ENCODE data around the gene C11orf52. TPM values are rescaled to one million over a fixed set of nuclear protein-coding genes. Genes with fewer than 3 reads are reported as not detected.
"Not testable (repeated sequence)": the region's sequence is repeated elsewhere in the genome, so short reads cannot be mapped to it uniquely, and the experiment has no call there.

Gene C11orf52
- total RNA-seq, 1 experiment from 2014 or later = 10.5 TPM

GRCh38 chr11:111926505-111927391 lies 8.0 kb downstream of the C11orf52 start:
- intact Hi-C loops (cut with micrococcal nuclease) = loop anchor here (1.0 to 5.0 kb wide), 2 partner anchors 47 to 161 kb away; partner anchors contain the start of genes CFAP68, FDXACB1, SDHD and TIMM8B
- no peaks in the 10 kb centered on the region for H3K9me2 ChIP-seq (replicated peaks; ENCODE audit: low read length)
- ChIA-PET POLR2A (ENCODE audit: unreplicated experiment) (interaction anchor here (0.6 to 1.4 kb wide), 9 partner anchors 12 to 160 kb away, joined by 3 to 10 read pairs (median 4); no protein-coding TSS in a partner anchor), CTCF (interaction anchor here (0.6 to 1.7 kb wide), 11 partner anchors 8 to 177 kb away, joined by 3 to 13 read pairs (median 5); partner anchors contain the start of genes C11orf52 and DIXDC1)
- H3K4me2 ChIP-seq (ENCODE audit: low read length) = peak overlapping the region; percentile 85
- H3K27me3 ChIP-seq (ENCODE audit: low read length) = no peaks in the 10 kb centered on the region
- peak overlapping the region; percentile 69 for H3K4me3 ChIP-seq (ENCODE audit: low read length)
- H3K4me1 ChIP-seq (ENCODE audit: insufficient read depth, low read length) = peaks cover 25% of the 10 kb centered on the region
- H2AFZ ChIP-seq (ENCODE audit: low read length) = peak overlapping the region; percentile 95
- peak overlapping the region; percentile 42 for H3K9ac ChIP-seq (ENCODE audit: low read length)
- H3K9me3 ChIP-seq (ENCODE audit: low read length) = no peaks in the 10 kb centered on the region
- no peaks in the 10 kb centered on the region for H4K20me1 ChIP-seq (ENCODE audit: low read length)
- TSS peak; percentile 99 for BruUV-seq (replicated peaks)
- DNase-seq (peak; percentile 99), ATAC-seq (peak; percentile 92)
- TF ChIP-seq CTCF (conservative IDR thresholded peaks at IDR 0.05; ENCODE audit: low read depth, low read length) = no peak
- no peaks in the 10 kb centered on the region for H3F3A ChIP-seq (ENCODE audit: low read length, unreplicated experiment)
- peak overlapping the region; percentile 17 for H3K27ac ChIP-seq (ENCODE audit: low read length)
- H3K79me2 ChIP-seq (ENCODE audit: low read length) = no peaks in the 10 kb centered on the region
- H3K36me3 ChIP-seq (ENCODE audit: low read depth, low read length) = no peaks in the 10 kb centered on the region

- Histone ChIP-seq H3K27me3 (ENCODE audit: low read length) (no peaks in the 10 kb centered on the region), H4K20me1 (ENCODE audit: low read length) (no peaks in the 10 kb centered on the region), H3K4me1 (ENCODE audit: insufficient read depth, low read length) (peaks cover 10% of the 10 kb centered on the region), H3K9me3 (ENCODE audit: low read length) (no peaks in the 10 kb centered on the region), H3K36me3 (ENCODE audit: low read depth, low read length) (no peaks in the 10 kb centered on the region), H3K27ac (ENCODE audit: low read length) (no peak overlapping the region), H3K4me3 (ENCODE audit: low read length) (no peak overlapping the region), H3K9me2 (replicated peaks; ENCODE audit: low read length) (no peaks in the 10 kb centered on the region), H3K79me2 (ENCODE audit: low read length) (no peaks in the 10 kb centered on the region), H3K9ac (ENCODE audit: low read length) (no peak overlapping the region), H3K4me2 (ENCODE audit: low read length) (no peak overlapping the region), H3F3A (ENCODE audit: low read length, unreplicated experiment) (no peaks in the 10 kb centered on the region), H2AFZ (ENCODE audit: low read length) (no peak overlapping the region)
- intact Hi-C loops (cut with micrococcal nuclease) = loop anchor here (5.0 kb wide), 1 partner anchor 92 kb away; no protein-coding TSS in a partner anchor
- TF ChIP-seq EZH2phosphoT487 (IDR thresholded peaks at IDR 0.05; ENCODE audit: borderline replicate concordance, low read length) = no peak
- no peak for TF ChIP-seq CTCF (conservative IDR thresholded peaks at IDR 0.05; ENCODE audit: low read depth, low read length)
- no peak for TF ChIP-seq EZH2 (IDR thresholded peaks at IDR 0.05; ENCODE audit: low read length, unreplicated experiment)
- DNase-seq (no peak), ATAC-seq (no peak)
- ChIA-PET POLR2A (ENCODE audit: unreplicated experiment) (interaction anchor here (0.7 kb wide), 1 partner anchor 52 kb away, joined by 3 read pairs; no protein-coding TSS in a partner anchor), CTCF (no interaction called here)
- no TSS peak for BruUV-seq (replicated peaks)
Measured at GRCh38 chr11:111930472-111930871, 11.8 kb downstream of the C11orf52 start.

- BruUV-seq (replicated peaks) = no TSS peak
- no peaks in the 10 kb centered on the region for H3K9me3 ChIP-seq (ENCODE audit: low read length)
- ATAC-seq (no peak), DNase-seq (no peak)
- no peaks in the 10 kb centered on the region for H3K9me2 ChIP-seq (replicated peaks; ENCODE audit: low read length)
- POLR2A ChIA-PET (ENCODE audit: unreplicated experiment) = interaction anchor here (0.6 kb wide), 1 partner anchor 97 kb away, joined by 5 read pairs; no protein-coding TSS in a partner anchor
- H3K9ac ChIP-seq (ENCODE audit: low read length) = no peak overlapping the region
- peaks cover 11% of the 10 kb centered on the region; the same call in 1 of the 2 replicates for H3K4me1 ChIP-seq (ENCODE audit: insufficient read depth, low read length)
- TF ChIP-seq EZH2 (IDR thresholded peaks at IDR 0.05; ENCODE audit: low read length, unreplicated experiment) (no peak), EZH2phosphoT487 (IDR thresholded peaks at IDR 0.05; ENCODE audit: borderline replicate concordance, low read length) (no peak), CTCF (conservative IDR thresholded peaks at IDR 0.05; ENCODE audit: low read depth, low read length) (no peak)
- intact Hi-C loops (cut with micrococcal nuclease) = loop anchor here (5.0 kb wide), 1 partner anchor 90 kb away; no protein-coding TSS in a partner anchor
- H3K27me3 ChIP-seq (ENCODE audit: low read length) = no peaks in the 10 kb centered on the region
- H4K20me1 ChIP-seq (ENCODE audit: low read length) = no peaks in the 10 kb centered on the region
- no peak overlapping the region for H3K4me2 ChIP-seq (ENCODE audit: low read length)
- no peak overlapping the region for H2AFZ ChIP-seq (ENCODE audit: low read length)
- H3K27ac ChIP-seq (ENCODE audit: low read length) = no peak overlapping the region
- H3K4me3 ChIP-seq (ENCODE audit: low read length) = no peak overlapping the region
- 0 out of 2 replicates have a peak, but pooled peaks cover 3% of the 10 kb centered on the region for H3K79me2 ChIP-seq (ENCODE audit: low read length)
- no peaks in the 10 kb centered on the region for H3F3A ChIP-seq (ENCODE audit: low read length, unreplicated experiment)
- H3K36me3 ChIP-seq (ENCODE audit: low read depth, low read length) = no peaks in the 10 kb centered on the region
- CTCF ChIA-PET = no interaction called here
Measured at GRCh38 chr11:111932611-111932950, 13.9 kb downstream of the C11orf52 start.

GRCh38 chr11:111933176-111933575 lies 14.5 kb downstream of the C11orf52 start:
- H3K4me2 ChIP-seq (ENCODE audit: low read length); H3K36me3 ChIP-seq (ENCODE audit: low read depth, low read length); H3K4me3 ChIP-seq (ENCODE audit: low read length); H4K20me1 ChIP-seq (ENCODE audit: low read length); H3K79me2 ChIP-seq (ENCODE audit: low read length); H3K9ac ChIP-seq (ENCODE audit: low read length); POLR2A ChIA-PET (ENCODE audit: unreplicated experiment); H3K27me3 ChIP-seq (ENCODE audit: low read length); H3K9me2 ChIP-seq (replicated peaks; ENCODE audit: low read length); H2AFZ ChIP-seq (ENCODE audit: low read length); H3K9me3 ChIP-seq (ENCODE audit: low read length); H3F3A ChIP-seq (ENCODE audit: low read length, unreplicated experiment); ATAC-seq; H3K27ac ChIP-seq (ENCODE audit: low read length); DNase-seq; BruUV-seq (replicated peaks): not testable (repeated sequence)
- intact Hi-C loops (cut with micrococcal nuclease) = loop anchor here (5.0 kb wide), 1 partner anchor 89 kb away; no protein-coding TSS in a partner anchor
- CTCF ChIA-PET = interaction anchor here (0.5 kb wide), 1 partner anchor 48 kb away, joined by 4 read pairs; no protein-coding TSS in a partner anchor
- H3K4me1 ChIP-seq (ENCODE audit: insufficient read depth, low read length) = peaks cover 16% of the 10 kb centered on the region; the same call in 1 of the 2 replicates

All from PC-3 (cell line).